RWPE2 (cell line): ENCODE measurements around the gene TSPAN10.

ENCODE experiments used
- ATAC-seq: fragments of 200-7000 bp; cut with Tn5 transposase; 3 replicates; pipeline ENCODE4 v1.9.1; 2021; ENCODE audit warnings: low read depth
- DNase-seq: peaks from one replicate; pipeline ENCODE4 v3.0.0-alpha.2; 2020; ENCODE audit warnings: low spot score
- H3K27ac ChIP-seq: fragments of 450-650 bp; 2 replicates; pipeline ENCODE4 v1.5.1; 2017; ENCODE audit warnings: mild to moderate bottlenecking; ENCODE audit not compliant: poor library complexity, severe bottlenecking
- H3K27me3 ChIP-seq: fragments of 250-450 bp; sonication (Bioruptor Pico); 2 replicates; pipeline ENCODE4 v1.5.1; 2021; ENCODE audit warnings: mild to moderate bottlenecking, moderate library complexity; ENCODE audit not compliant: insufficient read depth, poor library complexity, severe bottlenecking
- H3K36me3 ChIP-seq: fragments of 250-450 bp; sonication (Bioruptor Pico); 2 replicates; pipeline ENCODE4 v1.5.1; 2020; ENCODE audit warnings: low read depth, mild to moderate bottlenecking, moderate library complexity
- H3K4me1 ChIP-seq: fragments of 250-450 bp; sonication (Bioruptor Pico); 2 replicates; pipeline ENCODE4 v1.5.1; 2021; ENCODE audit warnings: mild to moderate bottlenecking, moderate library complexity; ENCODE audit not compliant: insufficient read depth, poor library complexity, severe bottlenecking
- H3K4me3 ChIP-seq: fragments of 250-450 bp; sonication (Bioruptor Pico); 2 replicates; pipeline ENCODE4 v1.5.1; 2021; ENCODE audit warnings: mild to moderate bottlenecking, moderate library complexity; ENCODE audit not compliant: severe bottlenecking
- H3K9me3 ChIP-seq: fragments of 250-450 bp; sonication (Bioruptor Pico); 2 replicates; pipeline ENCODE4 v1.5.1; 2021; ENCODE audit warnings: mild to moderate bottlenecking, moderate library complexity; ENCODE audit not compliant: severe bottlenecking
- CTCF ChIP-seq: fragments of 450-650 bp; IDR thresholded peaks from one replicate; pipeline ENCODE4 v1.5.1; 2017; ENCODE audit warnings: mild to moderate bottlenecking, moderate library complexity; ENCODE audit not compliant: poor library complexity, severe bottlenecking

The TSPAN10 gene

GRCh38 chr17:81666092-81666341 is 29.0 kb downstream of the TSPAN10 start:
- Histone ChIP-seq H3K4me3 (peak overlapping the region; percentile 69), H3K27ac (peak overlapping the region; percentile 75), H3K9me3 (no peaks in the 10 kb centered on the region), H3K4me1 (peaks cover 10% of the 10 kb centered on the region), H3K36me3 (peaks cover 44% of the 10 kb centered on the region), H3K27me3 (no peaks in the 10 kb centered on the region)
- TF ChIP-seq CTCF = no peak
- ATAC-seq (no peak; the same call in 2 of the 3 replicates), DNase-seq (no peak)

GRCh38 chr17:81666342-81667191 is 29.6 kb downstream of the TSPAN10 start, which contains the start of the genes CCDC137 and OXLD1:
Gene CCDC137, plus strand, starts transcription at chr17:81666737. Its CDS starts 30 bp downstream, at chr17:81666767.
Gene OXLD1, minus strand, starts transcription at chr17:81666605. Its CDS starts 28 bp downstream, at chr17:81666577.
- Histone ChIP-seq H3K4me1 (peaks cover 10% of the 10 kb centered on the region), H3K27me3 (no peaks in the 10 kb centered on the region), H3K4me3 (peak within 1 kb of the TSS; percentile 69), H3K9me3 (no peaks in the 10 kb centered on the region), H3K36me3 (peaks cover 50% of the 10 kb centered on the region), H3K27ac (peak within 1 kb of the TSS; percentile 75)
- DNase-seq (peak; percentile 98), ATAC-seq (peak; percentile 98)
- no peak for TF ChIP-seq CTCF

- no peak for ATAC-seq
- peak overlapping the region; percentile 69 for H3K4me3 ChIP-seq
- no peak for TF ChIP-seq CTCF
- peaks cover 10% of the 10 kb centered on the region for H3K4me1 ChIP-seq
- H3K27ac ChIP-seq = peak overlapping the region; percentile 75
- H3K27me3 ChIP-seq = no peaks in the 10 kb centered on the region
- H3K9me3 ChIP-seq = no peaks in the 10 kb centered on the region
- DNase-seq = no peak
- H3K36me3 ChIP-seq = peaks cover 62% of the 10 kb centered on the region
Observed at GRCh38 chr17:81667754-81668153, 30.8 kb downstream of the TSPAN10 start.

- DNase-seq (peak; percentile 64), ATAC-seq (no peak)
- no peak for TF ChIP-seq CTCF
- H3K27me3 ChIP-seq = no peaks in the 10 kb centered on the region
- peaks cover 70% of the 10 kb centered on the region for H3K36me3 ChIP-seq
- peaks cover 7% of the 10 kb centered on the region for H3K4me1 ChIP-seq
- H3K27ac ChIP-seq = no peak overlapping the region
- H3K4me3 ChIP-seq = no peak overlapping the region
- H3K9me3 ChIP-seq = no peaks in the 10 kb centered on the region
Observed at GRCh38 chr17:81672504-81672903, 35.5 kb downstream of the TSPAN10 start.

GRCh38 chr17:81672954-81673353 is 36.0 kb downstream of the TSPAN10 start:
- Histone ChIP-seq H3K4me1 (peaks cover 3% of the 10 kb centered on the region), H3K27me3 (no peaks in the 10 kb centered on the region), H3K36me3 (peaks cover 66% of the 10 kb centered on the region), H3K9me3 (no peaks in the 10 kb centered on the region), H3K27ac (no peak overlapping the region), H3K4me3 (no peak overlapping the region)
- no peak for TF ChIP-seq CTCF
- ATAC-seq = no peak
- no peak for DNase-seq
